HepG2 (cell line): Measurements from ENCODE around the gene UTS2R. TPM values are rescaled to one million over a fixed set of nuclear protein-coding genes. Genes with fewer than 3 reads are reported as not detected.

Source experiments
- FOXA3 ChIP-seq: IDR thresholded peaks from 2 replicates; pipeline ENCODE4 v1.6.1; 2016; ENCODE audit warnings: missing genetic modification reagents, missing compliant biosample characterization
- GTF3A ChIP-seq: sonication (generic); formaldehyde crosslinking; conservative IDR thresholded peaks from 2 replicates; pipeline ENCODE4 v1.4.0; 2020; ENCODE audit warnings: mild to moderate bottlenecking, missing genetic modification reagents
- RFX5 ChIP-seq: IDR thresholded peaks from 2 replicates; pipeline ENCODE4 v1.6.1; 2011; ENCODE audit warnings: low read depth, low read length, improper control_type of control experiment
- SALL1 ChIP-seq: sonication (generic); formaldehyde crosslinking; IDR thresholded peaks from 2 replicates; pipeline ENCODE4 v1.8.0; 2022; ENCODE audit warnings: mild to moderate bottlenecking, missing genetic modification reagents
- U2AF1 ChIP-seq: fragments of 200-400 bp; formaldehyde crosslinking; optimal IDR thresholded peaks from 2 replicates; pipeline ENCODE3; 2017; ENCODE audit warnings: mild to moderate bottlenecking, low read depth, low read length
- ZC3H13 ChIP-seq: sonication (generic); formaldehyde crosslinking; IDR thresholded peaks from 2 replicates; pipeline ENCODE4 v1.8.1; 2023; ENCODE audit warnings: mild to moderate bottlenecking, missing genetic modification reagents, moderate library complexity
- ZFP41 ChIP-seq: sonication (generic); formaldehyde crosslinking; IDR thresholded peaks from 2 replicates; pipeline ENCODE4 v1.4.0; 2020; ENCODE audit warnings: mild to moderate bottlenecking, missing genetic modification reagents, borderline replicate concordance
- ZNF20 ChIP-seq: sonication (generic); formaldehyde crosslinking; IDR thresholded peaks from 2 replicates; pipeline ENCODE4 v1.4.0; 2020; ENCODE audit warnings: mild to moderate bottlenecking, moderate library complexity, missing genetic modification reagents
- ZNF205 ChIP-seq: IDR thresholded peaks from 2 replicates; pipeline ENCODE4 v1.6.1; 2018; ENCODE audit warnings: missing biosample characterization, missing genetic modification reagents
- ZNF468 ChIP-seq: sonication (generic); formaldehyde crosslinking; IDR thresholded peaks from 2 replicates; pipeline ENCODE4 v1.8.0; 2022; ENCODE audit warnings: mild to moderate bottlenecking, moderate library complexity, missing genetic modification reagents
- ZNF557 ChIP-seq: sonication (generic); formaldehyde crosslinking; IDR thresholded peaks from 2 replicates; pipeline ENCODE4 v1.4.0; 2020; ENCODE audit warnings: missing genetic modification reagents
- ZNF615 ChIP-seq: sonication (generic); formaldehyde crosslinking; IDR thresholded peaks from 2 replicates; pipeline ENCODE4 v1.5.0; 2020; ENCODE audit warnings: mild to moderate bottlenecking, missing genetic modification reagents, borderline replicate concordance
- ZNF777 ChIP-seq: sonication (generic); formaldehyde crosslinking; IDR thresholded peaks from 2 replicates; pipeline ENCODE4 v1.4.0; 2020; ENCODE audit warnings: missing genetic modification reagents
- ZNF781 ChIP-seq: sonication (generic); formaldehyde crosslinking; IDR thresholded peaks from 2 replicates; pipeline ENCODE4 v1.5.1; 2020; ENCODE audit warnings: borderline replicate concordance, mild to moderate bottlenecking, missing genetic modification reagents; ENCODE audit errors: not compliant biosample characterization
- ZNF878 ChIP-seq: sonication (generic); formaldehyde crosslinking; IDR thresholded peaks from 2 replicates; pipeline ENCODE4 v1.8.1; 2023; ENCODE audit warnings: mild to moderate bottlenecking, missing genetic modification reagents, moderate library complexity
- polyA plus RNA-seq, 8 experiments: library from polyadenylated mRNA; depleted of rRNA in 3 of 8; stranded (reverse) in 7 of 8; unstranded in 1 of 8; fragments of >200 nt; fragmentation: Illumina TruSeq in 4 of 8; extraction: Trizol in 4 of 8; gene quantifications; 2 replicates each; pipeline versions ENCODE4 v1.2.1 to v1.2.3, GENCODE V29; 2011 to 2016; ENCODE audit warnings: low read depth in 4 of 8, missing spikeins in 1 of 8, mixed read lengths in 1 of 8; ENCODE audit not compliant: insufficient read depth in 1 of 8
- total RNA-seq, 5 experiments: library from RNA; depleted of rRNA; stranded (reverse); fragments of >200 nt; fragmentation: Illumina TruSeq; extraction: Trizol; gene quantifications; 2 replicates each; pipeline ENCODE4 v1.2.3, GENCODE V29; 2016; ENCODE audit warnings: low read depth in 1 of 5
- TF ChIP-seq, protein P1 (sequence below): sonication (generic); formaldehyde crosslinking; IDR thresholded peaks from 2 replicates; pipeline ENCODE4 v1.8.1; 2023; ENCODE audit warnings: mild to moderate bottlenecking, missing genetic modification reagents, borderline replicate concordance
- TF ChIP-seq, protein P2 (sequence below): sonication (generic); formaldehyde crosslinking; IDR thresholded peaks from 2 replicates; pipeline ENCODE4 v1.5.1; 2020; ENCODE audit warnings: mild to moderate bottlenecking, missing genetic modification reagents, borderline replicate concordance
- TF ChIP-seq, protein P3 (sequence below): IDR thresholded peaks from 2 replicates; pipeline ENCODE4 v1.6.1; 2018; ENCODE audit warnings: missing genetic modification reagents

The UTS2R gene
- total and polyA plus RNA-seq, 2 of the 13 experiments (the other 11 are each of a cell fraction or from before 2014, with no cell fraction given) = 0.13 to 0.15 TPM

GRCh38 chr17:82325286-82326180, 46.0 kb upstream of the UTS2R start (continued):
- TF ChIP-seq, protein P1, sequence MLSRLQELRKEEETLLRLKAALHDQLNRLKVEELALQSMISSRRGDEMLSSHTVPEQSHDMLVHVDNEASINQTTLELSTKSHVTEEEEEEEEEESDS = no peak
- TF ChIP-seq ZNF468 (CRISPR knock-in tag) = no peak
- TF ChIP-seq ZNF20 (CRISPR knock-in tag) = no peak
- TF ChIP-seq, protein P2, sequence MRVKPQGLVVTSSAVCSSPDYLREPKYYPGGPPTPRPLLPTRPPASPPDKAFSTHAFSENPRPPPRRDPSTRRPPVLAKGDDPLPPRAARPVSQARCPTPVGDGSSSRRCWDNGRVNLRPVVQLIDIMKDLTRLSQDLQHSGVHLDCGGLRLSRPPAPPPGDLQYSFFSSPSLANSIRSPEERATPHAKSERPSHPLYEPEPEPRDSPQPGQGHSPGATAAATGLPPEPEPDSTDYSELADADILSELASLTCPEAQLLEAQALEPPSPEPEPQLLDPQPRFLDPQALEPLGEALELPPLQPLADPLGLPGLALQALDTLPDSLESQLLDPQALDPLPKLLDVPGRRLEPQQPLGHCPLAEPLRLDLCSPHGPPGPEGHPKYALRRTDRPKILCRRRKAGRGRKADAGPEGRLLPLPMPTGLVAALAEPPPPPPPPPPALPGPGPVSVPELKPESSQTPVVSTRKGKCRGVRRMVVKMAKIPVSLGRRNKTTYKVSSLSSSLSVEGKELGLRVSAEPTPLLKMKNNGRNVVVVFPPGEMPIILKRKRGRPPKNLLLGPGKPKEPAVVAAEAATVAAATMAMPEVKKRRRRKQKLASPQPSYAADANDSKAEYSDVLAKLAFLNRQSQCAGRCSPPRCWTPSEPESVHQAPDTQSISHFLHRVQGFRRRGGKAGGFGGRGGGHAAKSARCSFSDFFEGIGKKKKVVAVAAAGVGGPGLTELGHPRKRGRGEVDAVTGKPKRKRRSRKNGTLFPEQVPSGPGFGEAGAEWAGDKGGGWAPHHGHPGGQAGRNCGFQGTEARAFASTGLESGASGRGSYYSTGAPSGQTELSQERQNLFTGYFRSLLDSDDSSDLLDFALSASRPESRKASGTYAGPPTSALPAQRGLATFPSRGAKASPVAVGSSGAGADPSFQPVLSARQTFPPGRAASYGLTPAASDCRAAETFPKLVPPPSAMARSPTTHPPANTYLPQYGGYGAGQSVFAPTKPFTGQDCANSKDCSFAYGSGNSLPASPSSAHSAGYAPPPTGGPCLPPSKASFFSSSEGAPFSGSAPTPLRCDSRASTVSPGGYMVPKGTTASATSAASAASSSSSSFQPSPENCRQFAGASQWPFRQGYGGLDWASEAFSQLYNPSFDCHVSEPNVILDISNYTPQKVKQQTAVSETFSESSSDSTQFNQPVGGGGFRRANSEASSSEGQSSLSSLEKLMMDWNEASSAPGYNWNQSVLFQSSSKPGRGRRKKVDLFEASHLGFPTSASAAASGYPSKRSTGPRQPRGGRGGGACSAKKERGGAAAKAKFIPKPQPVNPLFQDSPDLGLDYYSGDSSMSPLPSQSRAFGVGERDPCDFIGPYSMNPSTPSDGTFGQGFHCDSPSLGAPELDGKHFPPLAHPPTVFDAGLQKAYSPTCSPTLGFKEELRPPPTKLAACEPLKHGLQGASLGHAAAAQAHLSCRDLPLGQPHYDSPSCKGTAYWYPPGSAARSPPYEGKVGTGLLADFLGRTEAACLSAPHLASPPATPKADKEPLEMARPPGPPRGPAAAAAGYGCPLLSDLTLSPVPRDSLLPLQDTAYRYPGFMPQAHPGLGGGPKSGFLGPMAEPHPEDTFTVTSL (CRISPR knock-in tag) = no peak; the same call in 1 of the 2 replicates
- TF ChIP-seq ZNF777 (CRISPR knock-in tag) = peak; percentile 82
- TF ChIP-seq ZNF557 (CRISPR knock-in tag) = peak; percentile 44; the same call in 1 of the 2 replicates
- TF ChIP-seq ZC3H13 (CRISPR knock-in tag) = peak; percentile 92
- TF ChIP-seq ZNF878 (CRISPR knock-in tag) = no peak
- TF ChIP-seq U2AF1 = no peak
- peak; percentile 81 for TF ChIP-seq ZNF781 (CRISPR knock-in tag)
- peak; percentile 56; the same call in 1 of the 2 replicates for TF ChIP-seq ZNF205 (CRISPR knock-in tag)
- TF ChIP-seq ZNF615 (CRISPR knock-in tag) = no peak
- TF ChIP-seq SALL1 (CRISPR knock-in tag) = peak; percentile 88
- TF ChIP-seq ZFP41 = no peak
- 0 out of 2 replicates have a peak, but pooled peaks have one; percentile 9 for TF ChIP-seq RFX5
- TF ChIP-seq FOXA3 (CRISPR knock-in tag) = no peak
- TF ChIP-seq, protein P3, sequence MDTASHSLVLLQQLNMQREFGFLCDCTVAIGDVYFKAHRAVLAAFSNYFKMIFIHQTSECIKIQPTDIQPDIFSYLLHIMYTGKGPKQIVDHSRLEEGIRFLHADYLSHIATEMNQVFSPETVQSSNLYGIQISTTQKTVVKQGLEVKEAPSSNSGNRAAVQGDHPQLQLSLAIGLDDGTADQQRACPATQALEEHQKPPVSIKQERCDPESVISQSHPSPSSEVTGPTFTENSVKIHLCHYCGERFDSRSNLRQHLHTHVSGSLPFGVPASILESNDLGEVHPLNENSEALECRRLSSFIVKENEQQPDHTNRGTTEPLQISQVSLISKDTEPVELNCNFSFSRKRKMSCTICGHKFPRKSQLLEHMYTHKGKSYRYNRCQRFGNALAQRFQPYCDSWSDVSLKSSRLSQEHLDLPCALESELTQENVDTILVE (CRISPR knock-in tag) = no peak
- TF ChIP-seq GTF3A (CRISPR knock-in tag) = no peak
